Measurements from ENCODE around the gene PBX1.

GRCh38 chr1:164560121-164560541 is 1.1 kb downstream of the PBX1 start:
- TF ChIP-seq CHD4 (IDR thresholded peaks at IDR 0.05) (no peak), GABPA (IDR thresholded peaks at IDR 0.05; ENCODE audit: low read depth) (no peak), NRF1 (conservative IDR thresholded peaks at IDR 0.05; ENCODE audit: low read depth, low read length) (no peak), FOXM1 (IDR thresholded peaks at IDR 0.05; ENCODE audit: low read depth, low read length) (no peak), RFX5 (IDR thresholded peaks at IDR 0.05; ENCODE audit: low read depth, low read length) (no peak), REST (IDR thresholded peaks at IDR 0.05; ENCODE audit: low read depth, low read length) (no peak), CTCF (IDR thresholded peaks at IDR 0.05 in 2 of 3, conservative IDR thresholded peaks at IDR 0.05 in 1 of 3; ENCODE audit: control insufficient read depth in 2 of 3, extremely low read depth in 1 of 3, insufficient read depth in 1 of 3, low read depth in 3 of 3, low read length in 3 of 3) (no peak), POU2F2 (IDR thresholded peaks at IDR 0.05; ENCODE audit: borderline replicate concordance, low read depth, low read length) (no peak), ZNF274 (IDR thresholded peaks at IDR 0.05; ENCODE audit: insufficient read depth, insufficient read length) (no peak), E2F4 (IDR thresholded peaks at IDR 0.05; ENCODE audit: low read depth, low read length) (no peak), RAD51 (IDR thresholded peaks at IDR 0.05) (no peak), MXI1 (IDR thresholded peaks at IDR 0.05; ENCODE audit: low read depth, low read length) (no peak), ATF3 (IDR thresholded peaks at IDR 0.05; ENCODE audit: borderline replicate concordance, extremely low read depth, low read depth, low read length) (no peak)
